ENCODE results near the gene SPRYD3.

DNA sequence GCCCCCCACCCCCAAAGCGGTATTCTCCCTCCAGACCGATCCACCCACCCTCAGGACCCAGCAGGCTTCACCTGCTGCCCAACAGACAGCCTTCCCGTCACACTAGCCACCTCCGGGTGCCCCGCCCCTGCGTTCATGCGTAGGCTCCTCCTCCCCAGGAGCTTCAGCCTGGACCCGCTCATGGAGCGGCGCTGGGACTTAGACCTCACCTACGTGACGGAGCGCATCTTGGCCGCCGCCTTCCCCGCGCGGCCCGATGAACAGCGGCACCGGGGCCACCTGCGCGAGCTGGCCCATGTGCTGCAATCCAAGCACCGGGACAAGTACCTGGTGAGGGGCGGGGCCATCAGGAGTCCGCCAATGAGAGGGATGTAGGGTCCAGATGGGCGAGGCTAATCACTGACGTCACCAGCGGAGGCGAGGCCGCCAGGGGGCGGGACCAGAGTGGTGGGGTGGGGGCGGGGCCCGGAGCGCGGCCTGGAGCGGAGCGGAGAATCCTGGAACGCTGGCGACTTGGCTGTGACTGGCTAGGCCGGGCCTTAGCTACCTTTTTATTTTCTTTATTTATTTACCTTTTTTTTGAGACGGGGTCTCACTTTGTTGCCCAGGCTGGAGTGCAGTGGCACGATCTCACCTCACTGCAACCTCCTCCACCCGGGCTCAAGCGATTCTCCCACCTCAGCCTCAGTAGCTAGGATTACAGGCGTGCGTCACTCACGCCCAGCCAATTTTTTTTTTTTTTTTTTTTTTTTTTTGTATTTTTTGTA is 24.9 kb downstream of the SPRYD3 start:
- TF ChIP-seq POLR2AphosphoS5 (IDR thresholded peaks at IDR 0.05; ENCODE audit: low read depth, low read length) (no peak), POLR2A (IDR thresholded peaks at IDR 0.05; ENCODE audit: low read depth, low read length) (no peak), TAF1 (IDR thresholded peaks at IDR 0.05; ENCODE audit: low read depth, low read length) (no peak), SPI1 (IDR thresholded peaks at IDR 0.05; ENCODE audit: low read depth, low read length) (no peak), POU2F2 (IDR thresholded peaks at IDR 0.05; ENCODE audit: low read depth, low read length) (no peak)
